GM18526 (cell line): Measurements from ENCODE around the gene OTC.

Experiments used
- POLR2A ChIP-seq: IDR thresholded peaks from 3 replicates; pipeline ENCODE4 v1.6.1; 2011; ENCODE audit not compliant: insufficient read length; ENCODE audit errors: extremely low read depth

Gene OTC

DNA sequence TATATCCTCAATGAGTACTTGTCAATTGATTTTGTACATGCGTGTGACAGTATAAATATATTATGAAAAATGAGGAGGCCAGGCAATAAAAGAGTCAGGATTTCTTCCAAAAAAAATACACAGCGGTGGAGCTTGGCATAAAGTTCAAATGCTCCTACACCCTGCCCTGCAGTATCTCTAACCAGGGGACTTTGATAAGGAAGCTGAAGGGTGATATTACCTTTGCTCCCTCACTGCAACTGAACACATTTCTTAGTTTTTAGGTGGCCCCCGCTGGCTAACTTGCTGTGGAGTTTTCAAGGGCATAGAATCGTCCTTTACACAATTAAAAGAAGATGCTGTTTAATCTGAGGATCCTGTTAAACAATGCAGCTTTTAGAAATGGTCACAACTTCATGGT, at the start of gene OTC:
TSS of gene OTC (plus strand) at position 243 of the 400 bp plus-strand sequence. CDS start at position 336, 93 bp downstream.
- no peak for TF ChIP-seq POLR2A

DNA sequence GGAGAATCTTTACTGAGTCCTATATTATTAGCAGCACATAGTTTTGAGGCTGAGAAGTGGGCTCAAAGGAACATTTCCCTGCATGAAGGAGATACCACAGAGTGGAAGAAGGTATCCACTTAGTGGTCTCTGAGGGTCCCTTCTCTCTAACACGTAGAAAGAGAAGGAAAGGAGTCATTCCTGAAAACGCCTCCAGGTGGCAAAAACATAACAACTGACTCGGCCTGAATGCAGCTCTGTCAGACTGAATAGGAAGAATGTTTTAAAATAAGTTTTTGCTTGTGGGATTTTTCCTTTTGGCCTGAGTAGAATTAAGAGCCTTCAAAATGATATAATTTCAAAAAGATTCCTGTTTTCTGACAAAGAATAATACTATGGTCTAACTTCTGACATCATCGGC, 48.4 kb upstream of the OTC start:
- TF ChIP-seq POLR2A: no peak

GRCh38 chrX:38305971-38306370, 46.4 kb upstream of the OTC start:
- no peak for TF ChIP-seq POLR2A

GRCh38 chrX:38311743-38312142, 40.7 kb upstream of the OTC start:
- no peak for TF ChIP-seq POLR2A

- no peak for TF ChIP-seq POLR2A
These were observed 40.0 kb upstream of the OTC start for GRCh38 chrX:38312436-38312835.

DNA sequence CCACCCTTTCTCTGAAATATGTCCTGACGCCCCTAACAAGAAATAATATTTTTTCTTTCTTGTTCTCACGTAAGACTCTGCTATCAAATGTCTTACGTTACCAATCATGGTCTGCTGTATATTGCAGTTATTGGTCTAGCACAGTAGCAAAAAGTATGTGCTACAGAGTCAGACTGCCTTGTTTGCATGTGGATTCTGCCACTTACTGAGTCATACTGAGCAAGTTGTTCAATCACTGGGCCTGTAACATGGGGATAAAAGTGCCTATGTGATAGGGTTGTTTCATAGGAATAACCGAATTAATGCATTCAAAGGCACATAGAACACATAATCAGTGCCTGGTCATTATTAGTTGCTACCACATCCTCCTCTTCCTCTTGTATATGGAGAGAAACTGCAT, 39.2 kb upstream of the OTC start:
- TF ChIP-seq POLR2A: no peak

DNA sequence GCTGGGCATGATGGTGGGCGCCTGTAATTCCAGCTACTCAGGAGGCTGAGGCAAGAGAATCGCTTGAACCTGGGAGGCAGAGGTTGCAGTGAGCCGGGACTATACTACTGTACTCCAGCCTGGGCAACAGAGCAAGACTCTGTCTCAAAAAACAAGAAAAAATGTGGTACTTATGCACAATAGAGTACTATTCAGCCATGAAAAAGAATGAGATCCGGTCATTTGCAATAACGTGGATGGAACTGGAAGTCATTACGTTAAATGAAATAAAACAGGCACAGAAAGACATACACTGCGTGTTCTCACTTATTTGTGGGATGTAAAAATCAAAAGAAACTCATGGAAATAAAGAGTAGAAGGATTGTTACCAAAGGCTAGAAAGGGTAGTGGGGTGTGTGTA, 37.2 kb upstream of the OTC start:
- no peak for TF ChIP-seq POLR2A

DNA sequence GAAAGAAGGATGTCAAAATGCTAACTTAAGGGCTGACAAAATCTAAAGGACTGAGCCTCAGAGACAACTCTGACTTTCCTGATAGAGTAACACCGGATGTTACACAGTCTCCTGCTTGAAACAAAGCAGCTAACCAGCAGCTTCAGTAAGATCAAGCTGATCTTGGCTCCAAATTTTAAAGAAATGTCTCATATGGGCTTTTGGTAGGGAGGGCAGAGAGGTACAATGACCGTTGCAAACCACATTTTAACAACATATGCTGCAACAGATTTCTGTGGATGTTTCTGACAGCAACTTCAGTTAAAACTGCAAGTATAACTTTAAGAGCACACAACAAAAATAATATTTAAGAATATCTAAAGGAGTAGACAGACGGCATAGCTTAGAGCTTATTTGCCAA, 34.2 kb upstream of the OTC start:
- TF ChIP-seq POLR2A: no peak

DNA sequence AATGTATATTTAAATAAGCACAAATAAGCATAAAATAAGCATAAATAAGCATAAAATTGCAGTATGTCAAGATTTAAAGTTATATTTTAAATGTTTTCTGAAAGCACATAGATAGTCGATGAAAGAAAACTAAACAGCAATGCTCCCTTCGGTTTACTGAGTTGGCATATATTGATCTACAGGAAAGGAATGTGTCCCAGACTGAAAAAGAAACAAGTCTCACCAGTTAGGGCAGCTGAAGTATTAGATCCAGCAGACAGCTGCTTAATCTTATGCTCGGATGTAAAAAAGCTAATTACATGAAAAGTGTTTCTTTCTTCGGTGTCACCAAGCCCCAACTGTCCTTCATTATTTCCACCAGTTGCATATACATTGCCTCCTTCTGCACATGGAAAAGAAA, 33.8 kb upstream of the OTC start:
- TF ChIP-seq POLR2A: no peak

- no peak for TF ChIP-seq POLR2A
These were observed 31.6 kb upstream of the OTC start for GRCh38 chrX:38320819-38321218.

GRCh38 chrX:38326086-38326485, 26.3 kb upstream of the OTC start:
- TF ChIP-seq POLR2A: no peak

DNA sequence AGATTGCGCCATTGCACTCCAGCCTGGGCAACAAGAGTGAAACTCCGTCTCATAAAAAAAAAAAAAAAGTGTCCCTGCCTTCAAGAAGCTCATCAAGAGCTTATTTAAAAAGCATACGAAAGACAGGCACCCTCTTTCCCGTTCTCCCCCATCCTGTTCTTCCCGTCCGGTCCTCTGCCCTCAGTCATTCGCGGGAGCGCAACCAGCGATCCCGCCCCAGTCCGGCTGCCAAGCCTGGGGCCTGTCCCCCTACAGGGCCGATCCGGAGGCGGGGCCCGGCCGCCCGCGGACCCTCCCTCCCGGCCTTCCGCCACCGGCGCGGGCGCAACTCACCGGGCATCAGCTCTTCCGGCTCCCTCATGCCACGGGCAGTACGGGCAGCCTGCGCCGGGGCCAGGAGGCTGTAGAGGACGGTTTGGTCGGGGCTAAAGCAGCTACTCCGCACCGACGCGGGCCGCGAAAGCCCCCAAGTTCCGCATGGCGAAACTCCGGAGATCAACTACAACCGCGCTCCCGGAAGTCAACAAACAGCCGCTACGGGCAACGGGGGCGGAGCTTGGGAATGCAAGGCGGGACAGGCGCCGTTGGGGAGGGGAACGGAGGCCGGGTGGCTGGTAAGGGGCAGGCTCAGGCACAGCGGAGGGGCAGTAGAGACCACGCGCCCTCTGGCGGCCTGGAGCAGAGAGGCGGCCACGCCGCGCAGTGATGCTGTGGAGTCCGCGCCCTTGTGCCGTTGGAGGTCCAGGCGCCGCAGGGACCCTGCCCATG, 25.2 kb upstream of the OTC start, which contains the start of gene RPGR:
TSS of gene RPGR (minus strand) at position 503 of the 768 bp plus-strand sequence. CDS start at position 361, 142 bp downstream.
- peak; percentile 48 for TF ChIP-seq POLR2A

- no peak for TF ChIP-seq POLR2A
These were observed 24.7 kb upstream of the OTC start for GRCh38 chrX:38327775-38328081.

- TF ChIP-seq POLR2A: no peak
These were observed 19.9 kb upstream of the OTC start for GRCh38 chrX:38332505-38332904.

GRCh38 chrX:38335382-38335781, 17.0 kb upstream of the OTC start:
- no peak for TF ChIP-seq POLR2A

DNA sequence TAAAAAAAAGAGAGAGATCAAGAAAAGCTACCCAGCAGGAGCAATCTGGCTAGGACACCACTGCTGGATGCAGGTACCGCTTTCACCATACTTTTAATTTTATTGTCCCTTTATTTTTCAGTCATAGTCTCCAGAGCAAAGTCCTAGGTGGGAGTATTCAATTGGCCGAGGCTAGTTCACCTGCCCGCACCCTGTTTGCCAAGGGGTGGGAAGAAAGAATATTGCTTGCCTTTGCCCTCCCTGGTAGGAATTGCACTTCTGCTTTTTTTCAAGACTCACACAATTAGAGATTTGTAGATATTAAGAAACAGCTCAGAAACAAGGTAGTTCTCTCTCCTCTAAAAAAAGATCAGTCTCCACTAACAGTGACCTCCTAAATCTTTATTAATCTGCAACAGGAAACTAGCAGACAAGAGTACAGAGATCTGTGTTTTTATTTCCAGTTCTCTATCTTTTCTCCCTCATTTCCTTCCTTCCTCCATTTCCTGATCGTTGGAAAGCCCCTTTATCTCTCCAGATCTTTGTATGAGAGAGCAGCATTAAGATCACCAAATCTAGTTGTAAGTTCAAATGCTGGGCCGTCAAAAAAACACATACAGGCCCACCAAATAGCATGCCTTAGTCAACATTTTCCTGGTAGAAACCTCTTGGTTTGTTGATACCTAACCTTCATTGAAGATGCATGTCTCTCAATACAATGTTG, 15.7 kb upstream of the OTC start:
- no peak for TF ChIP-seq POLR2A

DNA sequence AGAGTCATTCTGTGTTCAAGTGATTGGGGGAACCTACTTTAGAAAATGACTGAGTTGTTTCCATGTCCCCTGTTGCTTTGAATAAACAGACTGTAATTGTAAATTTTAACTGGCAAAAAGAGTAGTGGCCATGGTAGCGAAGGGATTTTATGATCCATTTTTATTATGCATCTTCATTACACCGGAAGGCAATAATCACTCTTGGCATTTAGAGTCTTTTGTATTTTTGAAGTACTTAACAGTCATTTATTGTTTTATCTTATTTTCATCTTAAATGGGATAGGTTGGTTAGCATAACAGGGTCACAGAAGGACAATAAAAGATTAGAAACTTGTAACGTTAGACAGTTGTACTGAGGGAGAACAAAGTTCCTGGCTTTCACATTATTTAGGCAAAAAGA, 11.0 kb upstream of the OTC start:
- TF ChIP-seq POLR2A: no peak
